ENCODE measurements around the gene ZBED6. TPM values are rescaled to one million over a fixed set of nuclear protein-coding genes. Genes with fewer than 3 reads are reported as not detected.
A peak's percentile ranks its signal among the peaks of the same experiment; 100 is the strongest.
"Not testable (repeated sequence)": the region's sequence is repeated elsewhere in the genome, so short reads cannot be mapped to it uniquely, and the experiment has no call there.

The ZBED6 gene
- total RNA-seq, result 10 to 100 TPM; 18.9 to 19.4 TPM

- Mint-ChIP-seq H3K27ac (peak within 1 kb of the TSS; percentile 93), H3K27me3 (no peaks in the 10 kb centered on the region), H3K9me3 (peaks cover 4% of the 10 kb centered on the region), H3K4me1 (peaks cover 51% of the 10 kb centered on the region), H3K36me3 (ENCODE audit: low read depth) (peaks cover 39% of the 10 kb centered on the region), H3K4me3 (peak within 1 kb of the TSS; percentile 95)
- ChIA-PET POLR2A (interaction anchor here (0.5 kb wide), 1 partner anchor 732 kb away, joined by 3 read pairs; no protein-coding TSS in a partner anchor), CTCF (interaction anchor here (0.8 kb wide), 1 partner anchor 40 kb away, joined by 4 read pairs; no protein-coding TSS in a partner anchor)
- DNase-seq, result peak; percentile 100
Measured at GRCh38 chr1:203795441-203796235, at the start of gene ZBED6, which contains the start of gene ZC3H11A. Gene ZBED6, plus strand, starts transcription at chr1:203795623. Its CDS starts 1,900 bp downstream, at chr1:203797523. Gene ZC3H11A, plus strand, starts transcription at chr1:203795623. Its CDS starts 21,448 bp downstream, at chr1:203817071.

DNA sequence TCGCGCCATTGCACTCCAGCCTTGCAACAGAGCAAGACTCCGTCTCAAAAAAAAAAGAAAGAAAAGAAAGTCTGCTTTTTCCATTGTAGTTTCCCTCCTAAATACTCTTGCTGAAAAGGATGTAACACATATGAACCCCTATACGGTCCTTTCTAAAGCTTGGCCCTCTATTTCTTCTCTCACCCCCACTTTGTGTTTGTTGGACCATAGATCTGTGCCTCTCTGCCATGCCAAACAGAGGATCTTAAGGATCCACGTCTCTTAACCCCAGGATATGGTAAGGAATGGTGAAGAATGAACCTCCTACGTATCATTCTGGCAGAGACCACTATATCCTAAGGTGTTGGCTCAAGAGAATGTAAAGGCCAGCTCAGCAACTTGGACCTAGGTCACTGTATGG, 49.1 kb upstream of the ZBED6 start:
- Mint-ChIP-seq H3K4me1 (peaks cover 18% of the 10 kb centered on the region), H3K9me3 (no peaks in the 10 kb centered on the region), H3K27me3 (no peaks in the 10 kb centered on the region), H3K4me3 (no peak overlapping the region), H3K36me3 (ENCODE audit: low read depth) (peaks cover 30% of the 10 kb centered on the region), H3K27ac (no peak overlapping the region)
- ChIA-PET POLR2A (no interaction called here), CTCF (interaction anchor here (0.8 to 2.6 kb wide), 5 partner anchors 14 to 477 kb away, joined by 3 to 13 read pairs (median 5); partner anchors contain the start of gene LAX1)
- no peak for DNase-seq

DNA sequence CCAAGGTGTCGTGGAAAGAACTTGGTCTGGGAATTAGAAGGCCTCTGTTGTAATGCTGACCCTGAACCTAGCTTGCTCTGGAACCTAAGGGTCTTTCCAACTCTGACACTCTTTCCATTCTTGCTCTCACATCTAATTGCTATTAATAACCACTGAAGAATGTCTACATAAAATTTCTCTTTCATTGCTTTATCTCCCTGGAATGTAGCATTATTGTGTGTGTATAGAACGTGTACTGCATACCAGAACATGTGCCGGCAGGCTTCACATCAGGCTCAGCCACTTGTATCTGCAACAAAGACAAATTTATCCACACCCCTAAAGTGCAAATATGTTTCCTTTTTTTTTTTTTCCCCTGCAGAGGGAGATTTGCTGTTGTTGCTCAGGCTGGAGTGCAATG, 44.4 kb upstream of the ZBED6 start:
- peaks cover 2% of the 10 kb centered on the region for H3K36me3 Mint-ChIP-seq (ENCODE audit: low read depth)
- ChIA-PET CTCF (interaction anchor here (1.7 kb wide), 1 partner anchor 14 kb away, joined by 6 read pairs; the partner anchor contains the start of gene LAX1), POLR2A (no interaction called here)
- no peaks in the 10 kb centered on the region for H3K27me3 Mint-ChIP-seq
- no peak for DNase-seq
- H3K4me3 Mint-ChIP-seq, result no peak overlapping the region
- H3K4me1 Mint-ChIP-seq, result peaks cover 23% of the 10 kb centered on the region
- no peaks in the 10 kb centered on the region for H3K9me3 Mint-ChIP-seq
- no peak overlapping the region for H3K27ac Mint-ChIP-seq

DNA sequence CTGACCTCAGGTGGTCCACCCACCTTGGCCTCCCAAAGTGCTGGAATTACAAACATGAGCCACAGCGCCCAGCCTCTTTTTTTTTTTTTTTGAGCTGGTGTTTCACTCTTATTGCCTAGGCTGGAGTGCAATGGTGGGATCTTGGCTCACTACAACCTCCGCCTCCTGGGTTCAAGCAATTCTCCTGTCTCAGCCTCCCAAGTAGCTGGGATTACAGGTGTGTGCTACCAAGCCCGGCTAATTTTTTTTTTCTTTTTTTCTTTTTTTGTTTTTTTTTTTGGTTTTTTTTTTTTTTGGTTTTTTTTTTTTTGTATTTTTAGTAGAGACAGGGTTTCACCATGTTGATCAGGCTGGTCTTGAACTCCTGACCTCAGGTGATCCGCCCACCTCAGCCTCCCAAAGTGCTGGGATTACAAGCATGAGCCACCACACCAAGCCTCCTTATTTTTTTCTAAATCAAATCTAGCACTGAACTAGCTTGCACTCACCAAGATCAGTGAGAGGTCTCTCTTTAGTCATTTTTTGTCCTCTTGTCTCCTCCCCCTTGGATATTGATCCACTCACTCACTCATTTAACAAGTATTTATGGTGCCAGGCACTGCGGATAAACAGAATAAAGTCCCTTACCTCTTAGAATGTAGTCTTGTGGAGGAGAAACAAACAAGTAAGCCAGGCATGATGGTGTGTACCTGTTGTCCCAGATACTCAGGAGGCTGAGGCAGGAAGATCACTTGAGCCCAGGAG, 43.6 kb upstream of the ZBED6 start:
- H3K27me3 Mint-ChIP-seq; DNase-seq; H3K36me3 Mint-ChIP-seq (ENCODE audit: low read depth); H3K4me3 Mint-ChIP-seq; H3K27ac Mint-ChIP-seq; H3K9me3 Mint-ChIP-seq: not testable (repeated sequence)
- peaks cover 24% of the 10 kb centered on the region for H3K4me1 Mint-ChIP-seq
- CTCF ChIA-PET, result interaction anchor here (1.0 kb wide), 1 partner anchor 14 kb away, joined by 6 read pairs; the partner anchor contains the start of gene LAX1
- POLR2A ChIA-PET, result interaction anchor here (0.6 kb wide), 1 partner anchor 13 kb away, joined by 3 read pairs; no protein-coding TSS in a partner anchor

DNA sequence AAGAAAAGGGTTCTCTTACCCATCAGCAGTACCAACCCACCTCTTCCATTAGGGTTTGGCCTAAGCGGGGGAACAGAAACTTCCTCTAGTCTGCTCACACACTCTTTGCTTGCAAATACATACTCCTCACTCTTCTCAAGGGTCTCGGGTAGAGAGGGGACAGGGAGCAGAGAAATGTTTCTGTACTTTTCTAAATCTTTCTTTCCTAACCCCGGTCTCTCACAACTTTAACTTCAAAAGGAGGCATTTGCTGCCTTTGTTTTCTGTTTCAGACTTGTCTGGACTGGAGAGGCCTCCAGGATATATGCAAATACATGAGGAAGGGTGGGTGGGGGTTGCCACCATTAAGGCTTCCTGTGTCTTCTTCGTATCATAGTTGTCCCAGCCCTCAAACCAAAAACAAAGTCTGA, 41.0 kb upstream of the ZBED6 start:
- ChIA-PET CTCF (no interaction called here), POLR2A (no interaction called here)
- Mint-ChIP-seq H3K4me3 (no peak overlapping the region), H3K4me1 (peaks cover 26% of the 10 kb centered on the region), H3K27ac (peak overlapping the region; percentile 93), H3K36me3 (ENCODE audit: low read depth) (no peaks in the 10 kb centered on the region), H3K27me3 (no peaks in the 10 kb centered on the region), H3K9me3 (no peaks in the 10 kb centered on the region)
- DNase-seq, result peak; percentile 24

DNA sequence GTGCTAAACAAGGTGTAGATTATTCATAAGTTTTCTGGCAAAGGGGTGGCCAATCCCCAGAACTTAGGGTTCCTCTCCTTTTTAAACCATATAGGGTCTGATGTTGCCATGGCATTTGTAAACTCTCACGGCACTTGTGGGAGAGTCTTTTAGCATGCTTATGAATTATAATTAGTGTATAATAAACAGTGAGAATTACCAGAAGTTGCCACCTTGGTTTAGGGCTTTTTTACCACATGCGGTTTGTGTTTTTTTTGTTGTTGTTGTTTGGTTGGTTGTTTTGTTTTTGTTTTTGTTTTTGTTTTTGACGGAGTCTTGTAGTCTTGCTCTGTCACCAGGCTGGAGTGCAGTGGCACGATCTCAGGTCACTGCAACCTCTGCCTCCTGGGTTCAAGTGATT, 39.4 kb upstream of the ZBED6 start:
- Mint-ChIP-seq H3K9me3 (no peaks in the 10 kb centered on the region), H3K4me3 (no peak overlapping the region), H3K27me3 (no peaks in the 10 kb centered on the region), H3K27ac (no peak overlapping the region), H3K36me3 (ENCODE audit: low read depth) (no peaks in the 10 kb centered on the region), H3K4me1 (peaks cover 26% of the 10 kb centered on the region)
- POLR2A ChIA-PET, result no interaction called here
- CTCF ChIA-PET, result interaction anchor here (0.6 to 1.5 kb wide), 3 partner anchors 9 to 82 kb away, joined by 3 to 4 read pairs (median 4); partner anchors contain the start of gene LAX1
- DNase-seq, result no peak

DNA sequence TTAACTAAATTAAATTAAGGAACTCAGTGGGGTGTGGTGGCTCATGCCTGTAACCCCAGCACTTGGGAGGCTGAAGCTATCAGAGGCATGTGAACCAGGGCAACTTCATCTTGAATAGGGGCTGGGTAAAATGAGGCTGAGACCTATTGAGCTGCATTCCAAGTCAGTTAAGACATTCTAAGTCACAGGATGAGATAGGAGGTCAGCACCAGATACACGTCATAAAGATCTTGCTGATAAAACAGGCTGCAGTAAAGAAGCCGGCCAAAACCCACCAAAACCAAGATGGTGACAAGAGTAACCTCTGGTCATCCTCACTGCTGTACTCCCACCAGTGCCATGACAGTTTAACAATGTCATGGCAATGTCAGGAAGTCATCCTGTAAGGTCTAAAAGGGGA, 36.7 kb upstream of the ZBED6 start:
- DNase-seq; H3K36me3 Mint-ChIP-seq (ENCODE audit: low read depth); H3K9me3 Mint-ChIP-seq; POLR2A ChIA-PET; H3K27ac Mint-ChIP-seq; H3K4me3 Mint-ChIP-seq; H3K27me3 Mint-ChIP-seq: not testable (repeated sequence)
- peaks cover 32% of the 10 kb centered on the region for H3K4me1 Mint-ChIP-seq
- CTCF ChIA-PET, result interaction anchor here (0.6 to 1.5 kb wide), 2 partner anchors 10 to 68 kb away, joined by 3 to 6 read pairs; no protein-coding TSS in a partner anchor

DNA sequence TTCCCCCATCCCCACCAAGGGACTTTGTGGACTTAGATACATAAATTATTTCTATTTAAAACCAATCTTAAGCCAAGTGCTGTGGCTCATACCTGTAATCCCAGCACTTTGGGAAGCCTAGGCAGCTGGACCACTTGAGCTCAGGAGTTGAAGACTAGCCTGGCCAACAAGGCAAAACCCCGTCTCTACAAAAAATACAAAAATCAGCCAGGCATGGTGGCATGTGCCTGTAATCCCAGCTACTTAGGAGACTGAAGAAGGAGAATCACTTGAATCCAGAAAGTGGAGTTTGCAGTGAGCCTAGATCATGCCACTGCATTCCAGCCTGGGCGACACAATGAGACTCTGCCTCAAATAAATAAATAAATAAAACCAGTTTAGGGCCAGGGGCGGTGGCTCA, 34.9 kb upstream of the ZBED6 start:
- ChIA-PET CTCF (interaction anchor here (1.2 to 1.4 kb wide), 2 partner anchors 14 to 39 kb away, joined by 3 read pairs; no protein-coding TSS in a partner anchor), POLR2A (no interaction called here)
- Mint-ChIP-seq H3K4me1 (peaks cover 32% of the 10 kb centered on the region), H3K27ac (no peak overlapping the region), H3K9me3 (no peaks in the 10 kb centered on the region), H3K4me3 (no peak overlapping the region), H3K27me3 (no peaks in the 10 kb centered on the region), H3K36me3 (ENCODE audit: low read depth) (peaks cover 5% of the 10 kb centered on the region)
- DNase-seq, result no peak

- H3K27ac Mint-ChIP-seq, result peak overlapping the region; percentile 14
- H3K27me3 Mint-ChIP-seq; POLR2A ChIA-PET; H3K9me3 Mint-ChIP-seq; DNase-seq; CTCF ChIA-PET; H3K4me3 Mint-ChIP-seq; H3K36me3 Mint-ChIP-seq (ENCODE audit: low read depth): not testable (repeated sequence)
- H3K4me1 Mint-ChIP-seq, result peaks cover 39% of the 10 kb centered on the region
Measured at GRCh38 chr1:203761958-203762357, 33.5 kb upstream of the ZBED6 start.

- H3K4me1 Mint-ChIP-seq, result peaks cover 48% of the 10 kb centered on the region
- no peaks in the 10 kb centered on the region for H3K9me3 Mint-ChIP-seq
- no peak overlapping the region for H3K4me3 Mint-ChIP-seq
- H3K27me3 Mint-ChIP-seq, result no peaks in the 10 kb centered on the region
- peaks cover 12% of the 10 kb centered on the region for H3K36me3 Mint-ChIP-seq (ENCODE audit: low read depth)
- ChIA-PET CTCF (interaction anchor here (3.7 kb wide), 1 partner anchor 17 kb away, joined by 13 read pairs; no protein-coding TSS in a partner anchor), POLR2A (no interaction called here)
- H3K27ac Mint-ChIP-seq, result peak overlapping the region; percentile 99
- no peak for DNase-seq
Measured at GRCh38 chr1:203763505-203763904, 31.9 kb upstream of the ZBED6 start.

- no peaks in the 10 kb centered on the region for H3K9me3 Mint-ChIP-seq
- no peak for DNase-seq
- H3K4me1 Mint-ChIP-seq, result peaks cover 50% of the 10 kb centered on the region
- peak overlapping the region; percentile 99 for H3K27ac Mint-ChIP-seq
- CTCF ChIA-PET, result interaction anchor here (0.6 to 3.7 kb wide), 13 partner anchors 9 to 633 kb away, joined by 3 to 13 read pairs (median 3); no protein-coding TSS in a partner anchor
- H3K27me3 Mint-ChIP-seq, result no peaks in the 10 kb centered on the region
- H3K4me3 Mint-ChIP-seq, result peak overlapping the region; percentile 88
- POLR2A ChIA-PET, result interaction anchor here (0.5 to 1.0 kb wide), 3 partner anchors 13 to 90 kb away, joined by 3 read pairs; no protein-coding TSS in a partner anchor
- H3K36me3 Mint-ChIP-seq (ENCODE audit: low read depth), result peaks cover 13% of the 10 kb centered on the region
Measured at GRCh38 chr1:203764105-203765028, 31.1 kb upstream of the ZBED6 start.

Measured in activated CD4-positive, alpha-beta T cell treated with anti-CD3 and anti-CD28 coated beads, Interleukin-2, amount 10 ng/mL, durations not matched to agents 7 days and 5 days (primary cell).